ENCODE data around the gene DUSP19.

- TF ChIP-seq REST (IDR thresholded peaks at IDR 0.05; ENCODE audit: insufficient read depth in 1 of 2, low read depth in 2 of 2, low read length in 2 of 2), result no peak
- TF ChIP-seq SIN3A (IDR thresholded peaks at IDR 0.05; ENCODE audit: borderline replicate concordance, insufficient read depth, low read length), result no peak
- TF ChIP-seq POLR2AphosphoS5 (IDR thresholded peaks at IDR 0.05; ENCODE audit: low read depth, low read length), result no peak
Observed at GRCh38 chr2:183081911-183082310, 3.4 kb downstream of the DUSP19 start.
